IMR-90 (cell line): ENCODE measurements around the gene CCDC32. TPM values are rescaled to one million over a fixed set of nuclear protein-coding genes. Genes with fewer than 3 reads are reported as not detected.

Experiments
- ATAC-seq: fragments of 200-7000 bp; cut with Tn5 transposase; 2 replicates; pipeline ENCODE4 v1.9.1; 2020; ENCODE audit warnings: low read depth, mild to moderate bottlenecking, moderate library complexity
- BruUV-seq: library from RNA; stranded (reverse); fragments of 400-500 nt; replicated peaks from 2 replicates; lab custom pipeline; 2021; lab: Mats Ljungman, UMichigan
- CTCF ChIA-PET: fragments of 300-600 bp; formaldehyde crosslinking; extraction: SDS; loops from one replicate; lab custom pipeline; 2021; ENCODE audit warnings: antibody characterized with exemption; lab: Yijun Ruan, JAX
- POLR2A ChIA-PET: fragments of 300-600 bp; sonication (Branson Sonifier 250); formaldehyde crosslinking; loops from one replicate; lab custom pipeline; 2022; ENCODE audit warnings: antibody characterized with exemption; ENCODE audit not compliant: unreplicated experiment; lab: Charles Lee
- DNase-seq: peaks from one replicate; pipeline ENCODE4 v3.0.0; 2013
- H2AFZ ChIP-seq: replicated peaks from 2 replicates; pipeline ENCODE3; 2013; ENCODE audit warnings: low read length, mild to moderate bottlenecking; ENCODE audit not compliant: poor library complexity
- H2AK5ac ChIP-seq: 2 replicates; pipeline ENCODE4 v1.6.1; 2013; ENCODE audit warnings: low read depth, low read length, inconsistent platforms
- H2AK9ac ChIP-seq: replicated peaks from 2 replicates; pipeline ENCODE3; 2013; ENCODE audit warnings: mild to moderate bottlenecking, low read depth, low read length, moderate library complexity; ENCODE audit not compliant: poor library complexity
- H2BK120ac ChIP-seq: 2 replicates; pipeline ENCODE4 v1.6.1; 2013; ENCODE audit warnings: low read depth, low read length, inconsistent platforms
- H2BK15ac ChIP-seq: 3 replicates; pipeline ENCODE4 v1.6.1; 2013; ENCODE audit warnings: low read depth, low read length, inconsistent platforms
- H2BK20ac ChIP-seq: 2 replicates; pipeline ENCODE4 v1.6.1; 2013; ENCODE audit warnings: low read depth, mild to moderate bottlenecking, inconsistent platforms, low read length, moderate library complexity
- H2BK5ac ChIP-seq: 2 replicates; pipeline ENCODE4 v1.6.1; 2013; ENCODE audit warnings: mild to moderate bottlenecking, low read depth, low read length, inconsistent platforms; ENCODE audit not compliant: poor library complexity, severe bottlenecking
- H3K14ac ChIP-seq: replicated peaks from 2 replicates; pipeline ENCODE4 v1.6.1; 2013; ENCODE audit warnings: low read depth, low read length, inconsistent platforms
- H3K18ac ChIP-seq: 2 replicates; pipeline ENCODE4 v1.6.1; 2013; ENCODE audit warnings: low read depth, low read length, control low read depth
- H3K23ac ChIP-seq: 2 replicates; pipeline ENCODE4 v1.6.1; 2013; ENCODE audit warnings: low read depth, low read length, inconsistent platforms
- H3K27ac ChIP-seq: 2 replicates; pipeline ENCODE4 v1.5.1; 2013; ENCODE audit warnings: mild to moderate bottlenecking, control low read depth, low read length; ENCODE audit not compliant: insufficient read depth
- H3K27me3 ChIP-seq: 2 replicates; pipeline ENCODE4 v1.6.1; 2013; ENCODE audit warnings: low read length; ENCODE audit not compliant: control insufficient read depth, insufficient read depth
- H3K36me3 ChIP-seq: 2 replicates; pipeline ENCODE4 v1.6.1; 2013; ENCODE audit warnings: low read length, mixed read lengths; ENCODE audit not compliant: control insufficient read depth, insufficient read depth
- H3K4ac ChIP-seq: 2 replicates; pipeline ENCODE4 v1.6.1; 2013; ENCODE audit warnings: low read depth, low read length, inconsistent platforms
- H3K4me1 ChIP-seq: 2 replicates; pipeline ENCODE4 v1.6.1; 2013; ENCODE audit warnings: low read length, mixed read lengths; ENCODE audit not compliant: control insufficient read depth, insufficient read depth
- H3K4me2 ChIP-seq: 2 replicates; pipeline ENCODE4 v1.6.1; 2013; ENCODE audit warnings: low read depth, mild to moderate bottlenecking, control low read depth, low read length, moderate library complexity
- H3K4me3 ChIP-seq: 2 replicates; pipeline ENCODE4 v1.5.1; 2013; ENCODE audit warnings: low read depth, mild to moderate bottlenecking, control low read depth, low read length, moderate library complexity; ENCODE audit not compliant: insufficient read depth
- H3K56ac ChIP-seq: 2 replicates; pipeline ENCODE4 v1.6.1; 2013; ENCODE audit warnings: low read length, inconsistent platforms; ENCODE audit not compliant: insufficient read depth; ENCODE audit errors: extremely low read depth
- H3K79me1 ChIP-seq, 2 experiments: 2 replicates each; pipeline ENCODE4 v1.6.1; 2013; ENCODE audit warnings: low read length in 2 of 2, inconsistent platforms in 1 of 2, low read depth in 1 of 2
- H3K9ac ChIP-seq: 2 replicates; pipeline ENCODE4 v1.6.1; 2013; ENCODE audit warnings: low read depth, low read length, control low read depth
- H3K9me1 ChIP-seq: 2 replicates; pipeline ENCODE4 v1.6.1; 2013; ENCODE audit warnings: low read length, inconsistent platforms; ENCODE audit not compliant: insufficient read depth
- H3K9me3 ChIP-seq: 2 replicates; pipeline ENCODE4 v1.6.1; 2013; ENCODE audit warnings: low read length; ENCODE audit not compliant: control insufficient read depth, insufficient read depth
- H4K20me1 ChIP-seq: 2 replicates; pipeline ENCODE4 v1.6.1; 2013; ENCODE audit warnings: low read length, inconsistent platforms; ENCODE audit not compliant: insufficient read depth
- H4K5ac ChIP-seq: 2 replicates; pipeline ENCODE4 v1.6.1; 2013; ENCODE audit warnings: mild to moderate bottlenecking, low read depth, low read length, control low read depth
- H4K8ac ChIP-seq, 2 experiments: 2 replicates each; pipeline ENCODE4 v1.6.1; 2013; ENCODE audit warnings: low read depth in 2 of 2, low read length in 2 of 2, control low read depth in 1 of 2, inconsistent platforms in 1 of 2
- H4K91ac ChIP-seq: 2 replicates; pipeline ENCODE4 v1.6.1; 2013; ENCODE audit warnings: low read depth, low read length, inconsistent platforms; ENCODE audit not compliant: insufficient read depth
- CHD1 ChIP-seq: IDR thresholded peaks from 2 replicates; pipeline ENCODE4 v1.6.1; 2012; ENCODE audit warnings: low read depth, low read length, improper control_type of control experiment
- MAFK ChIP-seq: IDR thresholded peaks from 2 replicates; pipeline ENCODE4 v1.6.1; 2012; ENCODE audit warnings: low read depth, low read length, improper control_type of control experiment
- MXI1 ChIP-seq: IDR thresholded peaks from 2 replicates; pipeline ENCODE4 v1.6.1; 2012; ENCODE audit warnings: low read depth, mild to moderate bottlenecking, low read length, moderate library complexity, borderline replicate concordance
- NFE2L2 ChIP-seq: fragments of 150-350 bp; IDR thresholded peaks from 2 replicates; pipeline ENCODE4 v1.6.1; 2016; ENCODE audit warnings: low read depth, mild to moderate bottlenecking, low read length
- RFX5 ChIP-seq: IDR thresholded peaks from 2 replicates; pipeline ENCODE4 v1.8.0; 2012; ENCODE audit warnings: low read depth, mild to moderate bottlenecking, low read length, moderate library complexity
- SMC3 ChIP-seq: fragments of 150-350 bp; IDR thresholded peaks from 2 replicates; pipeline ENCODE4 v1.6.1; 2016; ENCODE audit warnings: low read depth, mild to moderate bottlenecking, antibody characterized with exemption, low read length, moderate library complexity
- WGBS, 2 experiments: methylation state at CpG; one replicate each; pipeline versions ENCODE4 v1.1.5 to v1.1.7; 2013; ENCODE audit warnings: missing lambda C conversion rate in 2 of 2; ENCODE audit not compliant: insufficient read length in 1 of 2; ENCODE audit errors: extremely low coverage in 2 of 2; 5-methylcytosine and 5-hydroxymethylcytosine counted together
- dilution Hi-C: fragments of 300-500 bp; cut with HindIII; formaldehyde crosslinking; loops from one replicate; pipeline ENCODE4 v1.14.3; 2018; ENCODE audit warnings: low sequenced_read_pairs; ENCODE audit not compliant: unreplicated experiment
- in situ Hi-C: fragments of 300-500 bp; cut with MboI; formaldehyde crosslinking; loops from 3 replicates; pipeline ENCODE4 v1.14.3; 2019; ENCODE audit warnings: low sequenced_read_pairs, inconsistent platforms, mixed read lengths
- intact Hi-C: fragments of 100-400 bp; cut with micrococcal nuclease; formaldehyde crosslinking; loops from 2 replicates; pipeline ENCODE4 v1.10.0; 2022
- polyA plus RNA-seq, 3 experiments: library from polyadenylated mRNA; depleted of rRNA; stranded (reverse); fragments of >200 nt; gene quantifications; 2 replicates each; pipeline ENCODE4 v1.2.3, GENCODE V29; 2012; ENCODE audit warnings: low replicate concordance in 1 of 3
- total RNA-seq: library from RNA; depleted of rRNA; stranded (reverse); fragments of >200 nt; gene quantifications from 2 replicates; pipeline ENCODE4 v1.2.3, GENCODE V29; 2012
- TF ChIP-seq, protein P1 (sequence below): fragments of 150-350 bp; IDR thresholded peaks from 2 replicates; pipeline ENCODE4 v1.6.1; 2017; ENCODE audit warnings: mild to moderate bottlenecking, antibody characterized with exemption, low read length, low read depth

Gene CCDC32
- total and polyA plus RNA-seq, 2 of the 4 experiments (the other 2 are of a cell fraction): 14.8 to 15.1 TPM

DNA sequence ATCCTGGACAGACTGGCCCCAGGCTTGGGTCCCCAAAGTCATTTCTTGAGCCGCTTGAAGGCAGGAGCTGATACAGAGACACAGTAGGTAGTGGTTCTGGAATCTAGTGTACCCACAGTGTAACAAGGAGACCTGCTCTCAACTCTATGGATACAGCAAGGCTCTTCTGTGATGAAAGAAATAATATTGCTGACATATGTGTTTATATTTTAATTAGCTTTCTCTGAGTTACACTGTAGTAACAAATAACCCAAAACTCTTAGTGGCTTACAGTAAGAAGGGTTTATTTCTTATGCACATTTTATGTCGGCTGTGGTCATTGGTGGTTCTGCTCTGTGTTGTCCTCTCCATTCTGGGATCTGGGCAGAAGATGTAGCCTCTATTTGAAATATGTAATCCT lies 48.5 kb downstream of the CCDC32 start:
- no peak overlapping the region for H2BK5ac ChIP-seq
- H3K27ac ChIP-seq: no peak overlapping the region
- no peak overlapping the region for H2BK120ac ChIP-seq
- H3K4me2 ChIP-seq: no peak overlapping the region
- H4K91ac ChIP-seq: no peak overlapping the region
- no peak for ATAC-seq
- H3K4ac ChIP-seq: no peak overlapping the region
- H2AK9ac ChIP-seq: no peak overlapping the region
- no peak overlapping the region for H3K23ac ChIP-seq
- DNase-seq: no peak
- no peak overlapping the region for H2AFZ ChIP-seq
- no peak overlapping the region for H4K8ac ChIP-seq
- no peak for TF ChIP-seq CHD1
- no peak for TF ChIP-seq MXI1
- no peak for TF ChIP-seq SMC3
- no peak for TF ChIP-seq RFX5
- TF ChIP-seq, protein P1, sequence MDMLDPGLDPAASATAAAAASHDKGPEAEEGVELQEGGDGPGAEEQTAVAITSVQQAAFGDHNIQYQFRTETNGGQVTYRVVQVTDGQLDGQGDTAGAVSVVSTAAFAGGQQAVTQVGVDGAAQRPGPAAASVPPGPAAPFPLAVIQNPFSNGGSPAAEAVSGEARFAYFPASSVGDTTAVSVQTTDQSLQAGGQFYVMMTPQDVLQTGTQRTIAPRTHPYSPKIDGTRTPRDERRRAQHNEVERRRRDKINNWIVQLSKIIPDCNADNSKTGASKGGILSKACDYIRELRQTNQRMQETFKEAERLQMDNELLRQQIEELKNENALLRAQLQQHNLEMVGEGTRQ: no peak
- no peak for TF ChIP-seq NFE2L2
- peak; percentile 77 for TF ChIP-seq MAFK
- H4K5ac ChIP-seq: no peak overlapping the region
- BruUV-seq: no TSS peak
- no peak overlapping the region for H3K18ac ChIP-seq
- 0 out of 2 replicates have a peak, but pooled peaks cover 3% of the 10 kb centered on the region for H3K9me1 ChIP-seq
- H2AK5ac ChIP-seq: no peak overlapping the region
- no peak overlapping the region for H3K14ac ChIP-seq
- H3K9me3 ChIP-seq: no peaks in the 10 kb centered on the region
- H3K4me1 ChIP-seq: peaks cover under 1% of the 10 kb centered on the region; the same call in 1 of the 2 replicates
- ChIA-PET CTCF (no interaction called here), POLR2A (interaction anchor here (0.5 to 0.7 kb wide), 2 partner anchors 117 to 168 kb away, joined by 3 to 6 read pairs; no protein-coding TSS in a partner anchor)
- H2BK20ac ChIP-seq: no peak overlapping the region
- intact Hi-C loops (no loop called here), dilution Hi-C loops (no loop called here), in situ Hi-C loops (no loop called here)
- H3K27me3 ChIP-seq: peaks cover 21% of the 10 kb centered on the region
- no peak overlapping the region for H3K9ac ChIP-seq
- no peak overlapping the region for H3K4me3 ChIP-seq
- no peak overlapping the region for H2BK15ac ChIP-seq
- WGBS, 2 experiments: no CpG with 5 or more reads among the region's 2 CpGs
- H4K20me1 ChIP-seq: no peaks in the 10 kb centered on the region
- H3K36me3 ChIP-seq: no peaks in the 10 kb centered on the region
- H3K79me1 ChIP-seq: no peaks in the 10 kb centered on the region
- no peak overlapping the region for H3K56ac ChIP-seq
